ENCODE measurements around the gene CD226. TPM values are rescaled to one million over a fixed set of nuclear protein-coding genes. Genes with fewer than 3 reads are reported as not detected.

The CD226 gene
- total and polyA plus RNA-seq, 4 experiments from 2014 or later, result 67.2 to 95.7 (median 83.9) TPM

- Histone ChIP-seq H3K27me3 (ENCODE audit: insufficient read depth, low read length) (no peaks in the 10 kb centered on the region), H3K4me3 (ENCODE audit: low read length in 2 of 2) (no peak overlapping the region), H3K4me1 (ENCODE audit: insufficient read depth, low read length) (peaks cover 22% of the 10 kb centered on the region), H3K36me3 (ENCODE audit: insufficient read depth, low read length) (no peaks in the 10 kb centered on the region), H3K9me3 (ENCODE audit: control insufficient read depth in 1 of 2, low read length in 2 of 2) (peaks cover 0 to 3% of the 10 kb centered on the region in 2 donors), H3K27ac (ENCODE audit: low read depth, low read length) (no peak overlapping the region)
- H3K4me3 Mint-ChIP-seq, result no peak overlapping the region
- peaks cover 27 to 45% of the 10 kb centered on the region in 2 donors for H3K36me3 Mint-ChIP-seq
- no peaks in the 10 kb centered on the region for H3K27me3 Mint-ChIP-seq
- intact Hi-C loops (cut with micrococcal nuclease), result no loop called here
- H3K4me1 Mint-ChIP-seq, result peaks cover 15 to 24% (median 17%) of the 10 kb centered on the region in 4 donors
- DNase-seq, result no peak
- ChIA-PET POLR2A (ENCODE audit: partially characterized antibody) (no interaction called here), CTCF (ENCODE audit: partially characterized antibody) (no interaction called here)
- H3K9me3 Mint-ChIP-seq, result peaks cover 0 to 30% (median 27%) of the 10 kb centered on the region in 8 donors
- H3K27ac Mint-ChIP-seq, result no peak overlapping the region
These were observed 37.6 kb upstream of the CD226 start for GRCh38 chr18:69985239-69985638.

- H3K27me3 Mint-ChIP-seq, result no peaks in the 10 kb centered on the region
- Histone ChIP-seq H3K9me3 (ENCODE audit: control insufficient read depth in 1 of 2, low read length in 2 of 2) (no peaks in the 10 kb centered on the region), H3K4me1 (ENCODE audit: insufficient read depth, low read length) (peaks cover 22% of the 10 kb centered on the region), H3K36me3 (ENCODE audit: insufficient read depth, low read length) (no peaks in the 10 kb centered on the region), H3K27me3 (ENCODE audit: insufficient read depth, low read length) (no peaks in the 10 kb centered on the region), H3K4me3 (ENCODE audit: low read length in 2 of 2) (no peak overlapping the region), H3K27ac (ENCODE audit: low read depth, low read length) (no peak overlapping the region)
- H3K27ac Mint-ChIP-seq, result peak overlapping the region in 3 of 7 donors; percentile 4 to 55 (median 10)
- peaks cover 12 to 32% of the 10 kb centered on the region in 2 donors for H3K36me3 Mint-ChIP-seq
- ChIA-PET POLR2A (ENCODE audit: partially characterized antibody) (no interaction called here), CTCF (ENCODE audit: partially characterized antibody) (interaction anchor here (1.0 kb wide), 1 partner anchor 23 kb away, joined by 6 read pairs; no protein-coding TSS in a partner anchor)
- H3K4me3 Mint-ChIP-seq, result no peak overlapping the region
- no peak for DNase-seq
- intact Hi-C loops (cut with micrococcal nuclease), result no loop called here
- H3K4me1 Mint-ChIP-seq, result peaks cover 18 to 34% (median 21%) of the 10 kb centered on the region in 4 donors
- peaks cover 0 to 11% (median 6%) of the 10 kb centered on the region in 8 donors for H3K9me3 Mint-ChIP-seq
These were observed 34.7 kb upstream of the CD226 start for GRCh38 chr18:69982417-69982816.

GRCh38 chr18:69981948-69982347 lies 34.3 kb upstream of the CD226 start:
- POLR2A ChIA-PET (ENCODE audit: partially characterized antibody), result interaction anchor here (1.0 kb wide), 1 partner anchor 15 kb away, joined by 3 read pairs; no protein-coding TSS in a partner anchor
- H3K4me3 Mint-ChIP-seq, result peak overlapping the region in 1 of 8 donors; percentile 8

GRCh38 chr18:69980982-69981804 lies 33.5 kb upstream of the CD226 start:
- Mint-ChIP-seq H3K4me3 (no peak overlapping the region), H3K9me3 (peaks cover under 1 to 16% (median 10%) of the 10 kb centered on the region in 8 donors), H3K36me3 (peaks cover 15 to 27% of the 10 kb centered on the region in 2 donors), H3K27me3 (no peaks in the 10 kb centered on the region), H3K4me1 (peaks cover 18 to 34% (median 21%) of the 10 kb centered on the region in 4 donors), H3K27ac (peak overlapping the region in 4 of 7 donors; percentile 0 to 77 (median 19))
- H3K4me1 ChIP-seq (ENCODE audit: insufficient read depth, low read length), result peaks cover 22% of the 10 kb centered on the region
- H3K9me3 ChIP-seq (ENCODE audit: control insufficient read depth in 1 of 2, low read length in 2 of 2), result peaks cover 0 to 6% of the 10 kb centered on the region in 2 donors
- intact Hi-C loops (cut with micrococcal nuclease), result no loop called here
- DNase-seq, result no peak
- POLR2A ChIA-PET (ENCODE audit: partially characterized antibody), result interaction anchor here (1.0 to 1.5 kb wide), 3 partner anchors 14 to 46 kb away, joined by 3 read pairs; no protein-coding TSS in a partner anchor
- CTCF ChIA-PET (ENCODE audit: partially characterized antibody), result interaction anchor here (0.7 to 1.0 kb wide), 2 partner anchors 22 kb away, joined by 3 to 6 read pairs; no protein-coding TSS in a partner anchor
- H3K27ac ChIP-seq (ENCODE audit: low read depth, low read length), result no peak overlapping the region
- H3K36me3 ChIP-seq (ENCODE audit: insufficient read depth, low read length), result no peaks in the 10 kb centered on the region
- no peak overlapping the region for H3K4me3 ChIP-seq (ENCODE audit: low read length in 2 of 2)
- no peaks in the 10 kb centered on the region for H3K27me3 ChIP-seq (ENCODE audit: insufficient read depth, low read length)

More at GRCh38 chr18:69981948-69982347, 34.3 kb upstream of the CD226 start:
- Mint-ChIP-seq H3K4me1 (peaks cover 18 to 34% (median 21%) of the 10 kb centered on the region in 4 donors), H3K27me3 (no peaks in the 10 kb centered on the region), H3K9me3 (peaks cover 0 to 11% (median 6%) of the 10 kb centered on the region in 8 donors), H3K27ac (no peak overlapping the region), H3K36me3 (peaks cover 13 to 32% of the 10 kb centered on the region in 2 donors)
- no peak for DNase-seq
- Histone ChIP-seq H3K4me3 (ENCODE audit: low read length in 2 of 2) (no peak overlapping the region), H3K9me3 (ENCODE audit: control insufficient read depth in 1 of 2, low read length in 2 of 2) (peaks cover 0 to 4% of the 10 kb centered on the region in 2 donors), H3K4me1 (ENCODE audit: insufficient read depth, low read length) (peaks cover 22% of the 10 kb centered on the region), H3K36me3 (ENCODE audit: insufficient read depth, low read length) (no peaks in the 10 kb centered on the region), H3K27me3 (ENCODE audit: insufficient read depth, low read length) (no peaks in the 10 kb centered on the region), H3K27ac (ENCODE audit: low read depth, low read length) (no peak overlapping the region)
- intact Hi-C loops (cut with micrococcal nuclease), result no loop called here
- CTCF ChIA-PET (ENCODE audit: partially characterized antibody), result interaction anchor here (1.0 kb wide), 1 partner anchor 23 kb away, joined by 6 read pairs; no protein-coding TSS in a partner anchor

GRCh38 chr18:69980509-69980908 lies 32.8 kb upstream of the CD226 start:
- no peak overlapping the region for H3K4me3 ChIP-seq (ENCODE audit: low read length in 2 of 2)
- H3K27me3 ChIP-seq (ENCODE audit: insufficient read depth, low read length), result no peaks in the 10 kb centered on the region
- ChIA-PET CTCF (ENCODE audit: partially characterized antibody) (interaction anchor here (0.7 kb wide), 1 partner anchor 22 kb away, joined by 3 read pairs; no protein-coding TSS in a partner anchor), POLR2A (ENCODE audit: partially characterized antibody) (interaction anchor here (1.3 to 1.5 kb wide), 2 partner anchors 21 to 45 kb away, joined by 3 read pairs; no protein-coding TSS in a partner anchor)
- peaks cover 22% of the 10 kb centered on the region for H3K4me1 ChIP-seq (ENCODE audit: insufficient read depth, low read length)
- Mint-ChIP-seq H3K4me3 (no peak overlapping the region), H3K27me3 (no peaks in the 10 kb centered on the region), H3K9me3 (peaks cover 2 to 23% (median 13%) of the 10 kb centered on the region in 8 donors), H3K36me3 (peaks cover 16 to 22% of the 10 kb centered on the region in 2 donors), H3K4me1 (peaks cover 18 to 34% (median 21%) of the 10 kb centered on the region in 4 donors), H3K27ac (no peak overlapping the region)
- intact Hi-C loops (cut with micrococcal nuclease), result no loop called here
- peaks cover 0 to 6% of the 10 kb centered on the region in 2 donors for H3K9me3 ChIP-seq (ENCODE audit: control insufficient read depth in 1 of 2, low read length in 2 of 2)
- no peaks in the 10 kb centered on the region for H3K36me3 ChIP-seq (ENCODE audit: insufficient read depth, low read length)
- no peak for DNase-seq
- H3K27ac ChIP-seq (ENCODE audit: low read depth, low read length), result no peak overlapping the region

GRCh38 chr18:69978732-69979715 lies 31.4 kb upstream of the CD226 start:
- CTCF ChIA-PET (ENCODE audit: partially characterized antibody), result no interaction called here
- DNase-seq, result no peak

More at GRCh38 chr18:69978732-69979715, 31.4 kb upstream of the CD226 start:
- Histone ChIP-seq H3K4me1 (ENCODE audit: insufficient read depth, low read length) (peaks cover 22% of the 10 kb centered on the region), H3K27me3 (ENCODE audit: insufficient read depth, low read length) (no peaks in the 10 kb centered on the region), H3K9me3 (ENCODE audit: control insufficient read depth in 1 of 2, low read length in 2 of 2) (peaks cover 0 to 6% of the 10 kb centered on the region in 2 donors), H3K27ac (ENCODE audit: low read depth, low read length) (no peak overlapping the region), H3K36me3 (ENCODE audit: insufficient read depth, low read length) (no peaks in the 10 kb centered on the region), H3K4me3 (ENCODE audit: low read length in 2 of 2) (no peak overlapping the region)
- intact Hi-C loops (cut with micrococcal nuclease), result no loop called here
- Mint-ChIP-seq H3K4me3 (no peak overlapping the region), H3K9me3 (peaks cover 2 to 24% (median 14%) of the 10 kb centered on the region in 8 donors), H3K27ac (peak overlapping the region in 1 of 7 donors; percentile 50), H3K36me3 (peaks cover 16 to 24% of the 10 kb centered on the region in 2 donors), H3K27me3 (no peaks in the 10 kb centered on the region), H3K4me1 (peaks cover 18 to 34% (median 21%) of the 10 kb centered on the region in 4 donors)
- POLR2A ChIA-PET (ENCODE audit: partially characterized antibody), result no interaction called here

Data from CD4-positive, alpha-beta memory T cell (primary cell).